ENCODE results near the gene ASTN2. TPM values are rescaled to one million over a fixed set of nuclear protein-coding genes. Genes with fewer than 3 reads are reported as not detected.

Gene ASTN2
- total RNA-seq, 2 donors from 2014 or later = 113 to 153 TPM

GRCh38 chr9:116939161-116939560 lies 475.7 kb downstream of the ASTN2 start:
- no peak for DNase-seq (ENCODE audit: low spot score)
- Histone ChIP-seq H3K4me1 (replicated peaks) (no peaks in the 10 kb centered on the region), H3K4me3 (no peak overlapping the region), H3K27me3 (replicated peaks; ENCODE audit: insufficient read depth) (no peaks in the 10 kb centered on the region), H3K9me3 (no peaks in the 10 kb centered on the region), H3K27ac (no peak overlapping the region), H3K36me3 (no peaks in the 10 kb centered on the region)
- intact Hi-C loops (cut with DNase I) = no loop called here
- no peak for TF ChIP-seq POLR2AphosphoS5 (IDR thresholded peaks at IDR 0.05)
- TF ChIP-seq, protein P1, sequence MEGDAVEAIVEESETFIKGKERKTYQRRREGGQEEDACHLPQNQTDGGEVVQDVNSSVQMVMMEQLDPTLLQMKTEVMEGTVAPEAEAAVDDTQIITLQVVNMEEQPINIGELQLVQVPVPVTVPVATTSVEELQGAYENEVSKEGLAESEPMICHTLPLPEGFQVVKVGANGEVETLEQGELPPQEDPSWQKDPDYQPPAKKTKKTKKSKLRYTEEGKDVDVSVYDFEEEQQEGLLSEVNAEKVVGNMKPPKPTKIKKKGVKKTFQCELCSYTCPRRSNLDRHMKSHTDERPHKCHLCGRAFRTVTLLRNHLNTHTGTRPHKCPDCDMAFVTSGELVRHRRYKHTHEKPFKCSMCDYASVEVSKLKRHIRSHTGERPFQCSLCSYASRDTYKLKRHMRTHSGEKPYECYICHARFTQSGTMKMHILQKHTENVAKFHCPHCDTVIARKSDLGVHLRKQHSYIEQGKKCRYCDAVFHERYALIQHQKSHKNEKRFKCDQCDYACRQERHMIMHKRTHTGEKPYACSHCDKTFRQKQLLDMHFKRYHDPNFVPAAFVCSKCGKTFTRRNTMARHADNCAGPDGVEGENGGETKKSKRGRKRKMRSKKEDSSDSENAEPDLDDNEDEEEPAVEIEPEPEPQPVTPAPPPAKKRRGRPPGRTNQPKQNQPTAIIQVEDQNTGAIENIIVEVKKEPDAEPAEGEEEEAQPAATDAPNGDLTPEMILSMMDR (IDR thresholded peaks at IDR 0.05) = no peak
- no peak for TF ChIP-seq POLR2A (IDR thresholded peaks at IDR 0.05)
- WGBS = 80% methylated on average over 1 of the region's 1 CpG

DNA sequence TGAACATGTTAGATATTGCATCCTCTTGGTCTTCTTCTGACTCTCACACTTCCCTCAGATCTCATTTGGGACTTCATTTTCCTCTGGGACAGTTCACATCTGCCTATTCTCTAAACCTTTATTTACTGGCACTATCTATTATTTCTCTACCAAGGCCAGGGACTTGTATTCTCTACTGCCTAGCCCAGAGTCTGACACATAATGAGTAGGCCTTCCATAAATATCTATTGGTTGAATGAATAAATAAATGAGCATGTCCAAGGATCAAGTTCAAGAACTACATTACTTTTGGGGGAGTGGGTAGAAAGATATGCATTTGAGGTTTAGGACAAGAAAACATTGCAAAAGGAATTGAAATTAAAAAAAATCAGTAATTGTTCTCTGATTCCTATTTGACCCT lies 477.5 kb downstream of the ASTN2 start:
- no peaks in the 10 kb centered on the region for H3K9me3 ChIP-seq
- H3K4me1 ChIP-seq (replicated peaks) = no peaks in the 10 kb centered on the region
- H3K4me3 ChIP-seq = no peak overlapping the region
- intact Hi-C loops (cut with DNase I) = no loop called here
- H3K27ac ChIP-seq = no peak overlapping the region
- H3K36me3 ChIP-seq = no peaks in the 10 kb centered on the region
- DNase-seq (ENCODE audit: low spot score) = no peak
- TF ChIP-seq POLR2A (IDR thresholded peaks at IDR 0.05) (no peak), POLR2AphosphoS5 (IDR thresholded peaks at IDR 0.05) (no peak)
- TF ChIP-seq, protein P1 (IDR thresholded peaks at IDR 0.05) = no peak
- no peaks in the 10 kb centered on the region for H3K27me3 ChIP-seq (replicated peaks; ENCODE audit: insufficient read depth)

DNA sequence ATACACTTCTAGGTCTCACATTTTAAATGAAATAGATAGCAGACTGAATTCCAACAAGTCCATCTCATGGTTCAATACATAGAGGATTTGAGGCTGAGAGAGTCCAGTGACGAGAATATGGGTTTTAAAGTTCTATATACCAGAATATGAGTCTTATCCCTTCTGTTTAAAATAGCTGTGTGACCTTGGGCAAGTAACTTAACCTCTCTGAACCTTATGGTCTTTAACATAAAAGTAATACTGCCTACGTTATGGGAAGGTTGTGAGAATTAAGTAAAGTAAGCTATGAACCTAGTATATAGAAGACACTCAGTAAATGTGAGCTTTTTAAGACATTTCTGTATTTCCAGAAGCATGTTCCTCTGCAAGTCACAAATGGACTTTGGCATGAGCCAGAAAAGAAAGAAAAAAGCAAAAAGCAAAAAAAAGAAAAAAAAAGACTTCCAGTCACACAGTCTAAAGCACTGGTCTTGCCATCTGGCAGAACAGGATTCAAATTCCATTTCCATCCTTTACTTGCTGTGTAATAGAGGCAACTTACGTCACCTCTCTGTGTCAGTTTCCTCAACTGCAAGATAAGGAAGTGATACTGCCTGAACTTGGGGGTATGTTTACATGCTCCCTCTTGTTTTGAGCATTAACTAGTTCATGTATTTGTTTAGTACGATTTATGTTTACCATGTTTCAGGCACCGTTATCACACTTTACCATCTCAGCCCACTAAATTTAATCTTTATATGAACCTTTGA lies 479.5 kb downstream of the ASTN2 start:
- H3K9me3 ChIP-seq = no peaks in the 10 kb centered on the region
- no peaks in the 10 kb centered on the region for H3K4me1 ChIP-seq (replicated peaks)
- no peaks in the 10 kb centered on the region for H3K27me3 ChIP-seq (replicated peaks; ENCODE audit: insufficient read depth)
- TF ChIP-seq POLR2AphosphoS5 (IDR thresholded peaks at IDR 0.05) (no peak), POLR2A (IDR thresholded peaks at IDR 0.05) (no peak)
- TF ChIP-seq, protein P1 (IDR thresholded peaks at IDR 0.05) = no peak
- no peak overlapping the region for H3K27ac ChIP-seq
- intact Hi-C loops (cut with DNase I) = no loop called here
- no peaks in the 10 kb centered on the region for H3K36me3 ChIP-seq
- 62% methylated on average over 5 of the region's 5 CpGs for WGBS
- no peak overlapping the region for H3K4me3 ChIP-seq
- no peak for DNase-seq (ENCODE audit: low spot score)

- no peak overlapping the region for H3K27ac ChIP-seq
- H3K27me3 ChIP-seq (replicated peaks; ENCODE audit: insufficient read depth) = no peaks in the 10 kb centered on the region
- H3K9me3 ChIP-seq = no peaks in the 10 kb centered on the region
- TF ChIP-seq POLR2A (IDR thresholded peaks at IDR 0.05) = no peak
- TF ChIP-seq, protein P1 (IDR thresholded peaks at IDR 0.05) = no peak
- no peak for TF ChIP-seq POLR2AphosphoS5 (IDR thresholded peaks at IDR 0.05)
- no peaks in the 10 kb centered on the region for H3K4me1 ChIP-seq (replicated peaks)
- DNase-seq (ENCODE audit: low spot score) = no peak
- no peaks in the 10 kb centered on the region for H3K36me3 ChIP-seq
- intact Hi-C loops (cut with DNase I) = no loop called here
- no peak overlapping the region for H3K4me3 ChIP-seq
- 91% methylated on average over 5 of the region's 5 CpGs for WGBS
Measured at GRCh38 chr9:116934131-116934530, 480.7 kb downstream of the ASTN2 start.

DNA sequence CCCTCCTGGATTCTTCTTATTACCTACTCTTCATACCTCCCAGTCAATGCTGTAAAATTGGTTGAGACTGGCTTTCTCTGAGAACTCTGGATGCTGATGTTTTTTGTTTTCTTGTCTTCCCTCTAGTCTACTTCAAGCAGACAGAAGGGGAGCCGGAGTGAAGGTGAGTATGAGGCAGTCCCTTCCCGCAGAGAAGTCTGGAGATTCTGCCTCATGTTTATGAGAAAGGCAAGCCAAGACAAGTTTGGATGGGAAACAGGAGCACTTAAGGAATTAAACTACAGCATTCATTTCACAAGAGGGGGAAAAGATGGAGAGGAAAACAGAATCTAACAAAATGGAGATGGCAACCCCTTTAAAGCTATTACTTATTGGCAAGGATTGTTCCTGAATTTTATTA lies 481.6 kb downstream of the ASTN2 start:
- 46% methylated on average over 2 of the region's 2 CpGs for WGBS
- no peak overlapping the region for H3K27ac ChIP-seq
- TF ChIP-seq, protein P1 (IDR thresholded peaks at IDR 0.05) = no peak
- TF ChIP-seq POLR2AphosphoS5 (IDR thresholded peaks at IDR 0.05) = peak; percentile 31
- no peak for TF ChIP-seq POLR2A (IDR thresholded peaks at IDR 0.05)
- peak; percentile 33 for DNase-seq (ENCODE audit: low spot score)
- intact Hi-C loops (cut with DNase I) = no loop called here
- no peak overlapping the region for H3K4me3 ChIP-seq
- no peaks in the 10 kb centered on the region for H3K27me3 ChIP-seq (replicated peaks; ENCODE audit: insufficient read depth)
- H3K36me3 ChIP-seq = no peaks in the 10 kb centered on the region
- H3K4me1 ChIP-seq (replicated peaks) = no peaks in the 10 kb centered on the region
- no peaks in the 10 kb centered on the region for H3K9me3 ChIP-seq

Measured in prostate gland (tissue), 2 donors.